ENCODE data around the gene NOTCH3.

Gene NOTCH3

DNA sequence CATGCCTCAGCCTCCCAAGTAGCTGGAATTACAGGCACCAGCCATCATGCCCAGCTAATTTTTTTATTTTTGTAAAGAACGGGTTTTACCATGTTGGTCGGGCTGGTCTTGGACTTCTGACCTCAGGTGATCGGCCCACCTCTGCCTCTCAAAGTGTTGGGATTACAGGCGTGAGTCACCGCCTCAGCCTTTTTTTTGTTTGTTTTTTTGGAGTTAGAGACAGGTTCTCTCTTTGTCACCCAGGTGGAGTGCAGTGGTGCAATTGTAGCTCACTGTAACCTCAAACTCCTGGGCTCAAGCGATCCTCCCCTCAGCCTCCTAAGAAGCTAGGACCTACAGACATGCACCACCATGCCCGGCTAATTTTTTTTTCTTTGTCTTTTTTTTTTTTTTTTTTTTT, 15.6 kb upstream of the NOTCH3 start:
- whole genome bisulfite sequencing, 2 donors (ENCODE audit: extremely low coverage in 2 of 2, insufficient read length in 2 of 2, insufficient replicate concordance in 1 of 2): no CpG with 5 or more reads among the region's 7 CpGs
- H2BK12ac ChIP-seq (ENCODE audit: low read length): no peak overlapping the region
- no peak overlapping the region for H2BK5ac ChIP-seq (ENCODE audit: low read length)
- no peak overlapping the region for H3K23ac ChIP-seq (ENCODE audit: low read depth, low read length, poor library complexity)
- no peak overlapping the region for H3K4me3 ChIP-seq (ENCODE audit: low read length in 2 of 2)
- no peak overlapping the region for H2AK5ac ChIP-seq (ENCODE audit: low read depth, low read length)
- no peaks in the 10 kb centered on the region for H3K4me1 ChIP-seq (ENCODE audit: control insufficient read depth in 2 of 2, insufficient read depth in 1 of 2, low read depth in 1 of 2, low read length in 2 of 2)
- no peak overlapping the region for H2BK15ac ChIP-seq (ENCODE audit: low read length)
- H3K4ac ChIP-seq (ENCODE audit: low read length): no peak overlapping the region
- no peaks in the 10 kb centered on the region for H3K27me3 ChIP-seq (ENCODE audit: control insufficient read depth in 3 of 3, insufficient read depth in 3 of 3, low read depth in 1 of 3, low read length in 3 of 3)
- no peaks in the 10 kb centered on the region for H3K9me3 ChIP-seq (replicated peaks in 1 of 2; ENCODE audit: control insufficient read depth in 2 of 2, insufficient read depth in 1 of 2, low read depth in 1 of 2, low read length in 2 of 2)
- H2BK120ac ChIP-seq (ENCODE audit: low read depth, low read length): no peak overlapping the region
- H3K27ac ChIP-seq (replicated peaks; ENCODE audit: low read length): no peak overlapping the region
- no peaks in the 10 kb centered on the region for H3K79me1 ChIP-seq (ENCODE audit: low read depth, low read length)
- no peak overlapping the region for H2AFZ ChIP-seq (ENCODE audit: low read length)
- DNase-seq (ENCODE audit: low spot score): no peak
- no peaks in the 10 kb centered on the region for H3K36me3 ChIP-seq (replicated peaks in 1 of 2; ENCODE audit: control insufficient read depth in 2 of 2, insufficient read depth in 2 of 2, low read length in 2 of 2)
- H3K4me2 ChIP-seq (ENCODE audit: insufficient read depth, low read length, poor library complexity, severe bottlenecking): peak overlapping the region; percentile 11
- H4K91ac ChIP-seq (ENCODE audit: low read depth, low read length, poor library complexity): no peak overlapping the region
- H3K14ac ChIP-seq (ENCODE audit: low read length): no peak overlapping the region
- H3K18ac ChIP-seq (ENCODE audit: low read length): no peak overlapping the region
- H4K8ac ChIP-seq (ENCODE audit: low read depth, low read length): no peak overlapping the region
- H3K9ac ChIP-seq (ENCODE audit: low read depth, low read length, poor library complexity): no peak overlapping the region

GRCh38 chr19:15213715-15214381, 13.1 kb upstream of the NOTCH3 start:
- Histone ChIP-seq H2AK5ac (ENCODE audit: low read depth, low read length) (peak overlapping the region; percentile 71), H3K14ac (ENCODE audit: low read length) (no peak overlapping the region), H3K27me3 (ENCODE audit: control insufficient read depth in 3 of 3, insufficient read depth in 3 of 3, low read depth in 1 of 3, low read length in 3 of 3) (no peaks in the 10 kb centered on the region), H3K4me3 (ENCODE audit: low read length in 2 of 2) (no peak overlapping the region), H4K91ac (ENCODE audit: low read depth, low read length, poor library complexity) (no peak overlapping the region), H3K9ac (ENCODE audit: low read depth, low read length, poor library complexity) (no peak overlapping the region), H2BK12ac (ENCODE audit: low read length) (peak overlapping the region; percentile 7), H2BK5ac (ENCODE audit: low read length) (no peak overlapping the region), H3K4me2 (ENCODE audit: insufficient read depth, low read length, poor library complexity, severe bottlenecking) (no peak overlapping the region), H3K18ac (ENCODE audit: low read length) (peak overlapping the region; percentile 46), H3K4ac (ENCODE audit: low read length) (no peak overlapping the region), H3K79me1 (ENCODE audit: low read depth, low read length) (no peaks in the 10 kb centered on the region), H3K27ac (replicated peaks; ENCODE audit: low read length) (no peak overlapping the region), H3K4me1 (ENCODE audit: control insufficient read depth in 2 of 2, insufficient read depth in 1 of 2, low read depth in 1 of 2, low read length in 2 of 2) (no peaks in the 10 kb centered on the region), H3K36me3 (replicated peaks in 1 of 2; ENCODE audit: control insufficient read depth in 2 of 2, insufficient read depth in 2 of 2, low read length in 2 of 2) (no peaks in the 10 kb centered on the region), H4K8ac (ENCODE audit: low read depth, low read length) (no peak overlapping the region), H3K23ac (ENCODE audit: low read depth, low read length, poor library complexity) (peak overlapping the region; percentile 25), H2AFZ (ENCODE audit: low read length) (no peak overlapping the region), H2BK15ac (ENCODE audit: low read length) (no peak overlapping the region), H3K9me3 (replicated peaks in 1 of 2; ENCODE audit: control insufficient read depth in 2 of 2, insufficient read depth in 1 of 2, low read depth in 1 of 2, low read length in 2 of 2) (no peaks in the 10 kb centered on the region), H2BK120ac (ENCODE audit: low read depth, low read length) (peak overlapping the region; percentile 4)
- DNase-seq (ENCODE audit: low spot score): no peak
- WGBS, 2 donors (ENCODE audit: extremely low coverage in 2 of 2, insufficient read length in 2 of 2, insufficient replicate concordance in 1 of 2): no CpG with 5 or more reads among the region's 15 CpGs

GRCh38 chr19:15212711-15213110, 11.9 kb upstream of the NOTCH3 start:
- Histone ChIP-seq H2BK12ac (ENCODE audit: low read length) (no peak overlapping the region), H3K14ac (ENCODE audit: low read length) (no peak overlapping the region), H3K9me3 (replicated peaks in 1 of 2; ENCODE audit: control insufficient read depth in 2 of 2, insufficient read depth in 1 of 2, low read depth in 1 of 2, low read length in 2 of 2) (no peaks in the 10 kb centered on the region), H3K4ac (ENCODE audit: low read length) (no peak overlapping the region), H3K18ac (ENCODE audit: low read length) (no peak overlapping the region), H4K8ac (ENCODE audit: low read depth, low read length) (no peak overlapping the region), H2AK5ac (ENCODE audit: low read depth, low read length) (no peak overlapping the region), H3K23ac (ENCODE audit: low read depth, low read length, poor library complexity) (no peak overlapping the region), H4K91ac (ENCODE audit: low read depth, low read length, poor library complexity) (no peak overlapping the region), H2BK5ac (ENCODE audit: low read length) (no peak overlapping the region), H3K4me2 (ENCODE audit: insufficient read depth, low read length, poor library complexity, severe bottlenecking) (no peak overlapping the region), H3K4me1 (ENCODE audit: control insufficient read depth in 2 of 2, insufficient read depth in 1 of 2, low read depth in 1 of 2, low read length in 2 of 2) (no peaks in the 10 kb centered on the region), H3K79me1 (ENCODE audit: low read depth, low read length) (no peaks in the 10 kb centered on the region), H3K27ac (replicated peaks; ENCODE audit: low read length) (no peak overlapping the region), H2BK15ac (ENCODE audit: low read length) (peak overlapping the region; percentile 37), H2AFZ (ENCODE audit: low read length) (no peak overlapping the region), H2BK120ac (ENCODE audit: low read depth, low read length) (no peak overlapping the region), H3K36me3 (replicated peaks in 1 of 2; ENCODE audit: control insufficient read depth in 2 of 2, insufficient read depth in 2 of 2, low read length in 2 of 2) (no peaks in the 10 kb centered on the region), H3K9ac (ENCODE audit: low read depth, low read length, poor library complexity) (no peak overlapping the region), H3K4me3 (ENCODE audit: low read length in 2 of 2) (no peak overlapping the region), H3K27me3 (ENCODE audit: control insufficient read depth in 3 of 3, insufficient read depth in 3 of 3, low read depth in 1 of 3, low read length in 3 of 3) (no peaks in the 10 kb centered on the region)
- WGBS, 2 donors (ENCODE audit: extremely low coverage in 2 of 2, insufficient read length in 2 of 2, insufficient replicate concordance in 1 of 2): no CpG with 5 or more reads among the region's 12 CpGs
- no peak for DNase-seq (ENCODE audit: low spot score)

GRCh38 chr19:15210323-15210781, 9.6 kb upstream of the NOTCH3 start:
- Histone ChIP-seq H3K27me3 (ENCODE audit: control insufficient read depth in 3 of 3, insufficient read depth in 3 of 3, low read depth in 1 of 3, low read length in 3 of 3) (no peaks in the 10 kb centered on the region), H2AFZ (ENCODE audit: low read length) (no peak overlapping the region), H4K91ac (ENCODE audit: low read depth, low read length, poor library complexity) (no peak overlapping the region), H4K8ac (ENCODE audit: low read depth, low read length) (no peak overlapping the region), H2BK5ac (ENCODE audit: low read length) (no peak overlapping the region), H3K4me1 (ENCODE audit: control insufficient read depth in 2 of 2, insufficient read depth in 1 of 2, low read depth in 1 of 2, low read length in 2 of 2) (no peaks in the 10 kb centered on the region), H3K14ac (ENCODE audit: low read length) (no peak overlapping the region), H3K4ac (ENCODE audit: low read length) (no peak overlapping the region), H3K9ac (ENCODE audit: low read depth, low read length, poor library complexity) (no peak overlapping the region), H2BK120ac (ENCODE audit: low read depth, low read length) (no peak overlapping the region), H2AK5ac (ENCODE audit: low read depth, low read length) (no peak overlapping the region), H3K9me3 (replicated peaks in 1 of 2; ENCODE audit: control insufficient read depth in 2 of 2, insufficient read depth in 1 of 2, low read depth in 1 of 2, low read length in 2 of 2) (peaks cover 0 to 3% of the 10 kb centered on the region in 2 donors), H3K18ac (ENCODE audit: low read length) (no peak overlapping the region), H2BK15ac (ENCODE audit: low read length) (no peak overlapping the region), H3K23ac (ENCODE audit: low read depth, low read length, poor library complexity) (no peak overlapping the region), H2BK12ac (ENCODE audit: low read length) (no peak overlapping the region), H3K79me1 (ENCODE audit: low read depth, low read length) (no peaks in the 10 kb centered on the region), H3K4me3 (ENCODE audit: low read length in 2 of 2) (no peak overlapping the region), H3K27ac (replicated peaks; ENCODE audit: low read length) (no peak overlapping the region), H3K4me2 (ENCODE audit: insufficient read depth, low read length, poor library complexity, severe bottlenecking) (no peak overlapping the region), H3K36me3 (replicated peaks in 1 of 2; ENCODE audit: control insufficient read depth in 2 of 2, insufficient read depth in 2 of 2, low read length in 2 of 2) (no peaks in the 10 kb centered on the region)
- DNase-seq (ENCODE audit: low spot score): no peak
- no CpG with 5 or more reads among the region's 5 CpGs for WGBS, 2 donors (ENCODE audit: extremely low coverage in 2 of 2, insufficient read length in 2 of 2, insufficient replicate concordance in 1 of 2)
